ENCODE measurements around the gene TRIM41. TPM values are rescaled to one million over a fixed set of nuclear protein-coding genes. Genes with fewer than 3 reads are reported as not detected.
A peak's percentile ranks its signal among the peaks of the same experiment; 100 is the strongest.

The TRIM41 gene
- total and polyA plus RNA-seq, 2 of the 13 experiments (the other 11 are each of a cell fraction or from before 2014, with no cell fraction given): 10.2 to 16.7 TPM

DNA sequence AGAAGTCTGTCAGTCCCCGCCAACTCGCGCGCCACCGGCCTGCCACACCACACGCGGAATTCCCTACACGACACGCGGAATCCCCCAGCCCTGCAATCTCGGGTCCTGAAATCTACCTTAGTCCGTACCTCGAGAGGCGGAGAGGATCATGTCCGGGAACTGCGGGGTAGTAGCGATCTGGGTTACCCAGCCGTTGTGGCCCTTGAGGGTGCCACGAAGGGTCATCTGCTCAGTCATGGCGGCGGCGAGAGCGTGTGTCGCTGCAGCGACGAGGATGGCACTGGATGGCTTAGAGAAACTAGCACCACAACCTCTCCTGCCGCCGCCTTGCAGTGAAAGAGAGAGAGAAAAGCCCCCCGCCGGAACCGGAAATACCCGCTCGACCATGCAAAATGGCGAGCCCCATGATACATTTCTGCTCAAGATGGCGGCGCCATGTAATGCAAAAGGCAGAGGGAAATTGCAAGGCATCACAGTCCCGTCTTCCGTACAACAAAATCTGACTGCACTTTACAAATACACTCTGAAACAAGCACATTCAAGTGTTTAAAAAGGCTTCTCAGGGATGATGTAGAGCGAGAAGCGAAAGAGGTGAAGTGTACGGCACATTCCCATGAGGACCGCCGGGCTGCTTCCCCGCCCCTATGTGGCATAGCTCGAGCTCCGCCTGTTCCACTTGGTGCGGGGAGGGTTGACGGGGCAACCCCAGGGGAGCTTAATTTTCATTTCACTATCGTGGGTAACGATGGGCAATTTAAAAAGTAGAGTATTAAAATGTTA lies 20.7 kb downstream of the TRIM41 start, which contains the start of gene RACK1 (continued):
- no peak for TF ChIP-seq ZNF724P (CRISPR knock-in tag; IDR thresholded peaks at IDR 0.05; ENCODE audit: borderline replicate concordance)
- TF ChIP-seq, protein P1, sequence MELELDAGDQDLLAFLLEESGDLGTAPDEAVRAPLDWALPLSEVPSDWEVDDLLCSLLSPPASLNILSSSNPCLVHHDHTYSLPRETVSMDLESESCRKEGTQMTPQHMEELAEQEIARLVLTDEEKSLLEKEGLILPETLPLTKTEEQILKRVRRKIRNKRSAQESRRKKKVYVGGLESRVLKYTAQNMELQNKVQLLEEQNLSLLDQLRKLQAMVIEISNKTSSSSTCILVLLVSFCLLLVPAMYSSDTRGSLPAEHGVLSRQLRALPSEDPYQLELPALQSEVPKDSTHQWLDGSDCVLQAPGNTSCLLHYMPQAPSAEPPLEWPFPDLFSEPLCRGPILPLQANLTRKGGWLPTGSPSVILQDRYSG (CRISPR knock-in tag; IDR thresholded peaks at IDR 0.05): no peak
- TF ChIP-seq KAT8 (CRISPR knock-in tag; IDR thresholded peaks at IDR 0.05): peak; percentile 87
- peak; percentile 72 for TF ChIP-seq ZNF547 (CRISPR knock-in tag; IDR thresholded peaks at IDR 0.05)
- TF ChIP-seq, protein P2, sequence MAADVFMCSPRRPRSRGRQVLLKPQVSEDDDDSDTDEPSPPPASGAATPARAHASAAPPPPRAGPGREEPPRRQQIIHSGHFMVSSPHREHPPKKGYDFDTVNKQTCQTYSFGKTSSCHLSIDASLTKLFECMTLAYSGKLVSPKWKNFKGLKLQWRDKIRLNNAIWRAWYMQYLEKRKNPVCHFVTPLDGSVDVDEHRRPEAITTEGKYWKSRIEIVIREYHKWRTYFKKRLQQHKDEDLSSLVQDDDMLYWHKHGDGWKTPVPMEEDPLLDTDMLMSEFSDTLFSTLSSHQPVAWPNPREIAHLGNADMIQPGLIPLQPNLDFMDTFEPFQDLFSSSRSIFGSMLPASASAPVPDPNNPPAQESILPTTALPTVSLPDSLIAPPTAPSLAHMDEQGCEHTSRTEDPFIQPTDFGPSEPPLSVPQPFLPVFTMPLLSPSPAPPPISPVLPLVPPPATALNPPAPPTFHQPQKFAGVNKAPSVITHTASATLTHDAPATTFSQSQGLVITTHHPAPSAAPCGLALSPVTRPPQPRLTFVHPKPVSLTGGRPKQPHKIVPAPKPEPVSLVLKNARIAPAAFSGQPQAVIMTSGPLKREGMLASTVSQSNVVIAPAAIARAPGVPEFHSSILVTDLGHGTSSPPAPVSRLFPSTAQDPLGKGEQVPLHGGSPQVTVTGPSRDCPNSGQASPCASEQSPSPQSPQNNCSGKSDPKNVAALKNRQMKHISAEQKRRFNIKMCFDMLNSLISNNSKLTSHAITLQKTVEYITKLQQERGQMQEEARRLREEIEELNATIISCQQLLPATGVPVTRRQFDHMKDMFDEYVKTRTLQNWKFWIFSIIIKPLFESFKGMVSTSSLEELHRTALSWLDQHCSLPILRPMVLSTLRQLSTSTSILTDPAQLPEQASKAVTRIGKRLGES (CRISPR knock-in tag; IDR thresholded peaks at IDR 0.05; ENCODE audit: borderline replicate concordance): no peak
- TF ChIP-seq LCORL (IDR thresholded peaks at IDR 0.05): no peak
- 0 out of 2 replicates have a peak, but pooled peaks have one; percentile 43 for TF ChIP-seq LCORL (CRISPR knock-in tag; IDR thresholded peaks at IDR 0.05)
- TF ChIP-seq ETV5 (CRISPR knock-in tag; IDR thresholded peaks at IDR 0.05; ENCODE audit: borderline replicate concordance): peak; percentile 27; the same call in 1 of the 2 replicates
- TF ChIP-seq MAFK (conservative IDR thresholded peaks at IDR 0.05 in 1 of 2, IDR thresholded peaks at IDR 0.05 in 1 of 2; ENCODE audit: low read length in 2 of 2): no peak
- TF ChIP-seq ZNF121 (CRISPR knock-in tag; IDR thresholded peaks at IDR 0.05): no peak
- TF ChIP-seq RNF2 (conservative IDR thresholded peaks at IDR 0.05; ENCODE audit: low read depth): no peak
- no peak for TF ChIP-seq ZFP41 (CRISPR knock-in tag; IDR thresholded peaks at IDR 0.05; ENCODE audit: borderline replicate concordance)
- peak; percentile 85 for TF ChIP-seq ZNF776 (CRISPR knock-in tag; IDR thresholded peaks at IDR 0.05)
- TF ChIP-seq ZNF768 (CRISPR knock-in tag; IDR thresholded peaks at IDR 0.05): peak; percentile 69; the same call in 1 of the 2 replicates
- TF ChIP-seq, protein P3, sequence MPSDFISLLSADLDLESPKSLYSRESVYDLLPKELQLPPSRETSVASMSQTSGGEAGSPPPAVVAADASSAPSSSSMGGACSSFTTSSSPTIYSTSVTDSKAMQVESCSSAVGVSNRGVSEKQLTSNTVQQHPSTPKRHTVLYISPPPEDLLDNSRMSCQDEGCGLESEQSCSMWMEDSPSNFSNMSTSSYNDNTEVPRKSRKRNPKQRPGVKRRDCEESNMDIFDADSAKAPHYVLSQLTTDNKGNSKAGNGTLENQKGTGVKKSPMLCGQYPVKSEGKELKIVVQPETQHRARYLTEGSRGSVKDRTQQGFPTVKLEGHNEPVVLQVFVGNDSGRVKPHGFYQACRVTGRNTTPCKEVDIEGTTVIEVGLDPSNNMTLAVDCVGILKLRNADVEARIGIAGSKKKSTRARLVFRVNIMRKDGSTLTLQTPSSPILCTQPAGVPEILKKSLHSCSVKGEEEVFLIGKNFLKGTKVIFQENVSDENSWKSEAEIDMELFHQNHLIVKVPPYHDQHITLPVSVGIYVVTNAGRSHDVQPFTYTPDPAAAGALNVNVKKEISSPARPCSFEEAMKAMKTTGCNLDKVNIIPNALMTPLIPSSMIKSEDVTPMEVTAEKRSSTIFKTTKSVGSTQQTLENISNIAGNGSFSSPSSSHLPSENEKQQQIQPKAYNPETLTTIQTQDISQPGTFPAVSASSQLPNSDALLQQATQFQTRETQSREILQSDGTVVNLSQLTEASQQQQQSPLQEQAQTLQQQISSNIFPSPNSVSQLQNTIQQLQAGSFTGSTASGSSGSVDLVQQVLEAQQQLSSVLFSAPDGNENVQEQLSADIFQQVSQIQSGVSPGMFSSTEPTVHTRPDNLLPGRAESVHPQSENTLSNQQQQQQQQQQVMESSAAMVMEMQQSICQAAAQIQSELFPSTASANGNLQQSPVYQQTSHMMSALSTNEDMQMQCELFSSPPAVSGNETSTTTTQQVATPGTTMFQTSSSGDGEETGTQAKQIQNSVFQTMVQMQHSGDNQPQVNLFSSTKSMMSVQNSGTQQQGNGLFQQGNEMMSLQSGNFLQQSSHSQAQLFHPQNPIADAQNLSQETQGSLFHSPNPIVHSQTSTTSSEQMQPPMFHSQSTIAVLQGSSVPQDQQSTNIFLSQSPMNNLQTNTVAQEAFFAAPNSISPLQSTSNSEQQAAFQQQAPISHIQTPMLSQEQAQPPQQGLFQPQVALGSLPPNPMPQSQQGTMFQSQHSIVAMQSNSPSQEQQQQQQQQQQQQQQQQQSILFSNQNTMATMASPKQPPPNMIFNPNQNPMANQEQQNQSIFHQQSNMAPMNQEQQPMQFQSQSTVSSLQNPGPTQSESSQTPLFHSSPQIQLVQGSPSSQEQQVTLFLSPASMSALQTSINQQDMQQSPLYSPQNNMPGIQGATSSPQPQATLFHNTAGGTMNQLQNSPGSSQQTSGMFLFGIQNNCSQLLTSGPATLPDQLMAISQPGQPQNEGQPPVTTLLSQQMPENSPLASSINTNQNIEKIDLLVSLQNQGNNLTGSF (CRISPR knock-in tag; IDR thresholded peaks at IDR 0.05): no peak; the same call in 1 of the 2 replicates
- TF ChIP-seq, protein P4, sequence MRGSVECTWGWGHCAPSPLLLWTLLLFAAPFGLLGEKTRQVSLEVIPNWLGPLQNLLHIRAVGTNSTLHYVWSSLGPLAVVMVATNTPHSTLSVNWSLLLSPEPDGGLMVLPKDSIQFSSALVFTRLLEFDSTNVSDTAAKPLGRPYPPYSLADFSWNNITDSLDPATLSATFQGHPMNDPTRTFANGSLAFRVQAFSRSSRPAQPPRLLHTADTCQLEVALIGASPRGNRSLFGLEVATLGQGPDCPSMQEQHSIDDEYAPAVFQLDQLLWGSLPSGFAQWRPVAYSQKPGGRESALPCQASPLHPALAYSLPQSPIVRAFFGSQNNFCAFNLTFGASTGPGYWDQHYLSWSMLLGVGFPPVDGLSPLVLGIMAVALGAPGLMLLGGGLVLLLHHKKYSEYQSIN (CRISPR knock-in tag; IDR thresholded peaks at IDR 0.05; ENCODE audit: borderline replicate concordance): no peak
- TF ChIP-seq ZNF839 (CRISPR knock-in tag; IDR thresholded peaks at IDR 0.05; ENCODE audit: borderline replicate concordance): peak; percentile 1; the same call in 1 of the 2 replicates
- peak; percentile 96 for TF ChIP-seq ZNF781 (CRISPR knock-in tag; IDR thresholded peaks at IDR 0.05; ENCODE audit: borderline replicate concordance, not compliant biosample characterization)
- no peak for TF ChIP-seq PHB2 (IDR thresholded peaks at IDR 0.05; ENCODE audit: partially characterized antibody)
